ENCODE data around the gene SLC2A11.

SLC2A11 gene

DNA sequence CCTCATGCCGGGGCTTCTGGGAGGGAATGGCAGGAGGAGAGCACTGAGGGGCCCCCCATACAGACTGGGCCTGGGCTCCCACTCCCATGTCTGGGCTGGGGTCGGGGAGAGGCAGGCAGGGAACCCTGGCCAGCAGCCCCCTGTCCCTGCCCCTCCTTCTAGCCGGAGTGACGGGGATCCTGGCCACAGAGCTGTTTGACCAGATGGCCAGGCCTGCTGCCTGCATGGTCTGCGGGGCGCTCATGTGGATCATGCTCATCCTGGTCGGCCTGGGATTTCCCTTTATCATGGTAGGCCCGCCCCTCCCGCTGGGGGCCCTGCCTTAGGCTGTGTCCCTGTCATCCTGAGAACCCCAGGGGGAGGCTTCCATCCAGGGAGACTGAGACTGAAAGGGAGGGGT lies 26.5 kb downstream of the SLC2A11 start:
- no peaks in the 10 kb centered on the region for H3K27me3 ChIP-seq (ENCODE audit: control insufficient read depth, insufficient read depth, low read length)

GRCh38 chr22:23888615-23889401 lies 31.1 kb downstream of the SLC2A11 start:
- H3K9me3 ChIP-seq (ENCODE audit: control insufficient read depth, insufficient read depth, low read length) = peaks cover 5% of the 10 kb centered on the region
- H3K9ac ChIP-seq (ENCODE audit: low read depth, low read length) = peak overlapping the region; percentile 24
- peaks cover 2% of the 10 kb centered on the region for H3K36me3 ChIP-seq (ENCODE audit: control insufficient read depth, insufficient read depth, low read length)
- no peak overlapping the region for H3K4me3 ChIP-seq (ENCODE audit: low read depth, low read length)
- H3K4me1 ChIP-seq (ENCODE audit: control insufficient read depth, insufficient read depth, low read length) = peaks cover 7% of the 10 kb centered on the region
- H3K27me3 ChIP-seq (ENCODE audit: control insufficient read depth, insufficient read depth, low read length) = no peaks in the 10 kb centered on the region

More for the DNA sequence above, 26.5 kb downstream of the SLC2A11 start:
- peaks cover 4% of the 10 kb centered on the region for H3K36me3 ChIP-seq (ENCODE audit: control insufficient read depth, insufficient read depth, low read length)
- no peaks in the 10 kb centered on the region for H3K9me3 ChIP-seq (ENCODE audit: control insufficient read depth, insufficient read depth, low read length)
- H3K4me3 ChIP-seq (ENCODE audit: low read depth, low read length) = no peak overlapping the region
- H3K9ac ChIP-seq (ENCODE audit: low read depth, low read length) = no peak overlapping the region
- no peaks in the 10 kb centered on the region for H3K4me1 ChIP-seq (ENCODE audit: control insufficient read depth, insufficient read depth, low read length)

- peaks cover 2% of the 10 kb centered on the region for H3K36me3 ChIP-seq (ENCODE audit: control insufficient read depth, insufficient read depth, low read length)
- no peaks in the 10 kb centered on the region for H3K27me3 ChIP-seq (ENCODE audit: control insufficient read depth, insufficient read depth, low read length)
- no peak overlapping the region for H3K9ac ChIP-seq (ENCODE audit: low read depth, low read length)
- peaks cover 7% of the 10 kb centered on the region for H3K4me1 ChIP-seq (ENCODE audit: control insufficient read depth, insufficient read depth, low read length)
- H3K4me3 ChIP-seq (ENCODE audit: low read depth, low read length) = no peak overlapping the region
- peaks cover 5% of the 10 kb centered on the region for H3K9me3 ChIP-seq (ENCODE audit: control insufficient read depth, insufficient read depth, low read length)
These were observed 31.9 kb downstream of the SLC2A11 start for GRCh38 chr22:23889620-23890019.

DNA sequence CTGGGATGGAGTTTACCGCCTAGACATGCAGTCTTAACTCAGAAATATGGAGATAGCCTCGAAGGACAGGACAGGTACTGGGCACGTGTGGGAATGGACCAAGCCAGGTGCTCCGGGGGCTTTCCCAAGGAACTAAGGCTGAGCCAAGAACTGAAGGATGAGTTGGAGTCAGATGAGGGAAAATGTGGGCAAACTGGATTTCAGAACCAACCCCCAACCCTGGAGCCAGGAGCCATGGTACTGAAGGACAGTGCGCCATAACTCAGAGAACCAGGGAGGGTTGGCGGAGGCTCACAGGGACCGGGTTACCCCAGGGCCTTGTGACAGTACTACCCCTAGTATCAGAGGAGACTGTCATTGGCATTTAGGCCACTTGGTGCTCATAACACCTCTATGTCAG lies 34.1 kb downstream of the SLC2A11 start:
- Histone ChIP-seq H3K4me1 (ENCODE audit: control insufficient read depth, insufficient read depth, low read length) (peaks cover 11% of the 10 kb centered on the region), H3K4me3 (ENCODE audit: low read depth, low read length) (no peak overlapping the region), H3K36me3 (ENCODE audit: control insufficient read depth, insufficient read depth, low read length) (peaks cover 18% of the 10 kb centered on the region), H3K9ac (ENCODE audit: low read depth, low read length) (no peak overlapping the region), H3K9me3 (ENCODE audit: control insufficient read depth, insufficient read depth, low read length) (peaks cover 5% of the 10 kb centered on the region), H3K27me3 (ENCODE audit: control insufficient read depth, insufficient read depth, low read length) (no peaks in the 10 kb centered on the region)

DNA sequence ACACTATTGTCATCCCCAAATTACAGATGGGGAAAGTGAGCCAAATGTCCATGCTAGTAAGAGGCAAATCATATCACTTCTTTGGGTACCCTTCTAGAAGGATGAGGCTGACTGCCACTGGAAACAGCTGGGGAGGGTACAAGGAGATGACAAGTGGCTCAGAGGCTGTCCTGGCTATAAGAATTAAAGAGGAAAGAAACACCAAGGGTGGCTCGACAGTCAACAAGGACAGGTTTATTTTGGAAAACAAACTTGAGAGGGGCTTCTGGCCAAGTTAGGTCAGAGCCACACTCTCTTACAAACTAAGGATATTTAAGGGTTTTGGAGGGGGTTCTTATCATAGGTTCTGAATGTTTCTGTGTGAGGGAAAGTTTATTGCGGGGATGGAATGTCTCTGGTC lies 34.5 kb downstream of the SLC2A11 start:
- no peak overlapping the region for H3K4me3 ChIP-seq (ENCODE audit: low read depth, low read length)
- H3K9ac ChIP-seq (ENCODE audit: low read depth, low read length) = no peak overlapping the region
- peaks cover 5% of the 10 kb centered on the region for H3K9me3 ChIP-seq (ENCODE audit: control insufficient read depth, insufficient read depth, low read length)
- peaks cover 22% of the 10 kb centered on the region for H3K36me3 ChIP-seq (ENCODE audit: control insufficient read depth, insufficient read depth, low read length)
- H3K4me1 ChIP-seq (ENCODE audit: control insufficient read depth, insufficient read depth, low read length) = peaks cover 11% of the 10 kb centered on the region
- H3K27me3 ChIP-seq (ENCODE audit: control insufficient read depth, insufficient read depth, low read length) = no peaks in the 10 kb centered on the region

- peaks cover 5% of the 10 kb centered on the region for H3K9me3 ChIP-seq (ENCODE audit: control insufficient read depth, insufficient read depth, low read length)
- H3K9ac ChIP-seq (ENCODE audit: low read depth, low read length) = no peak overlapping the region
- H3K4me1 ChIP-seq (ENCODE audit: control insufficient read depth, insufficient read depth, low read length) = peaks cover 12% of the 10 kb centered on the region
- no peaks in the 10 kb centered on the region for H3K27me3 ChIP-seq (ENCODE audit: control insufficient read depth, insufficient read depth, low read length)
- peaks cover 25% of the 10 kb centered on the region for H3K36me3 ChIP-seq (ENCODE audit: control insufficient read depth, insufficient read depth, low read length)
- H3K4me3 ChIP-seq (ENCODE audit: low read depth, low read length) = no peak overlapping the region
These were observed 35.0 kb downstream of the SLC2A11 start for GRCh38 chr22:23892706-23893105.

DNA sequence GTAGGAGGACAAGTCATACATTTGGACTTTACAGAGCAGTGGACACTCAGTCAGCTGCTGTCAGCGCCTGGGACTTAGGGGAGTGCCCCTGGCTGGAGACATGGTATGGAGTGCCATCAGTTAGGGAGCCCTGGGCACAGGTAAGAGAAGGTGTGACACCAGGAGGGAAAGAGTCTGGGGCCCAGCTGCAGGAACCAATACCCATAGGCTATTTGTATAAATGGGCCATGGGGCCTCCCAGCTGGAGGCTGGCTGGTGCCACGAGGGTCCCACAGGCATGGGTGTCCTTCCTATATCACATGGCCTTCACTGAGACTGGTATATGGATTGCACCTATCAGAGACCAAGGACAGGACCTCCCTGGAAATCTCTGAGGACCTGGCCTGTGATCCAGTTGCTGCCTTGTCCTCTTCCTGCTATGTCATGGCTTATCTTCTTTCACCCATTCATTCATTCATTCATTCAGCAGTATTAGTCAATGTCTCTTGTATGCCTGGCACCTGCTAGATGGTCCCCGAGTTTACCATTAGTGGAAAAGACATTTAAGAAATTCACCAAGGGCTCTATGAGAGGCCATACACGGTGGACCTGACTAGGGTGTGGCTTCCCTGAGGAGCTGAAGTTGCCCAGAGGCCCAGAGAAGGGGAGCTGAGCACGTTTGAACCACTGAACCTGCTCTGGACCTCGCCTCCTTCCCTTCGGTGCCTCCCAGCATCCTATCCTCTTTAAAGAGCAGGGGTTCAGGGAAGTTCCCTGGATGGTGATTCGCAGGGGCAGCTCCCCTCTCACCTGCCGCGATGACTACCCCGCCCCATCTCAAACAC lies 35.7 kb downstream of the SLC2A11 start:
- Histone ChIP-seq H3K9ac (ENCODE audit: low read depth, low read length) (peak overlapping the region; percentile 88), H3K4me3 (ENCODE audit: low read depth, low read length) (peak overlapping the region; percentile 89), H3K27me3 (ENCODE audit: control insufficient read depth, insufficient read depth, low read length) (no peaks in the 10 kb centered on the region), H3K9me3 (ENCODE audit: control insufficient read depth, insufficient read depth, low read length) (peaks cover 5% of the 10 kb centered on the region), H3K36me3 (ENCODE audit: control insufficient read depth, insufficient read depth, low read length) (peaks cover 27% of the 10 kb centered on the region), H3K4me1 (ENCODE audit: control insufficient read depth, insufficient read depth, low read length) (peaks cover 16% of the 10 kb centered on the region)

DNA sequence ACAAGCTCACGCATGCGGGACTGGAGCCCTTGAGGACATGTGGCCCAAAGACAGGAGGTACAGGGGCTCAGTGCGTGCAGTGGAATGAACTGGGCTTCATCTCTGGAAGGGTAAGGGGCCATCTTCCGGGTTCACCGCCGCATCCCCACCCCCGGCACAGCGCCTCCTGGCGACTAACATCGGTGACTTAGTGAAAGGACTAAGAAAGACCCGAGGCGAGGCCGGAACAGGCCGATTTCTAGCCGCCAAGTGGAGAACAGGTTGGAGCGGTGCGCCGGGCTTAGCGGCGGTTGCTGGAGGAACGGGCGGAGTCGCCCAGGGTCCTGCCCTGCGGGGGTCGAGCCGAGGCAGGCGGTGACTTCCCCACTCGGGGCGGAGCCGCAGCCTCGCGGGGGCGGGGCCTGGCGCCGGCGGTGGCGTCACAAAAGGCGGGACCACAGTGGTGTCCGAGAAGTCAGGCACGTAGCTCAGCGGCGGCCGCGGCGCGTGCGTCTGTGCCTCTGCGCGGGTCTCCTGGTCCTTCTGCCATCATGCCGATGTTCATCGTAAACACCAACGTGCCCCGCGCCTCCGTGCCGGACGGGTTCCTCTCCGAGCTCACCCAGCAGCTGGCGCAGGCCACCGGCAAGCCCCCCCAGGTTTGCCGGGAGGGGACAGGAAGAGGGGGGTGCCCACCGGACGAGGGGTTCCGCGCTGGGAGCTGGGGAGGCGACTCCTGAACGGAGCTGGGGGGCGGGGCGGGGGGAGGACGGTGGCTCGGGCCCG lies 36.5 kb downstream of the SLC2A11 start, which contains the start of gene MIF:
MIF (plus strand) TSS at position 439 of the 765 bp plus-strand sequence; CDS start at position 531, 92 bp downstream.
- Histone ChIP-seq H3K4me1 (ENCODE audit: control insufficient read depth, insufficient read depth, low read length) (peaks cover 16% of the 10 kb centered on the region), H3K4me3 (ENCODE audit: low read depth, low read length) (peak within 1 kb of the TSS; percentile 89)

DNA sequence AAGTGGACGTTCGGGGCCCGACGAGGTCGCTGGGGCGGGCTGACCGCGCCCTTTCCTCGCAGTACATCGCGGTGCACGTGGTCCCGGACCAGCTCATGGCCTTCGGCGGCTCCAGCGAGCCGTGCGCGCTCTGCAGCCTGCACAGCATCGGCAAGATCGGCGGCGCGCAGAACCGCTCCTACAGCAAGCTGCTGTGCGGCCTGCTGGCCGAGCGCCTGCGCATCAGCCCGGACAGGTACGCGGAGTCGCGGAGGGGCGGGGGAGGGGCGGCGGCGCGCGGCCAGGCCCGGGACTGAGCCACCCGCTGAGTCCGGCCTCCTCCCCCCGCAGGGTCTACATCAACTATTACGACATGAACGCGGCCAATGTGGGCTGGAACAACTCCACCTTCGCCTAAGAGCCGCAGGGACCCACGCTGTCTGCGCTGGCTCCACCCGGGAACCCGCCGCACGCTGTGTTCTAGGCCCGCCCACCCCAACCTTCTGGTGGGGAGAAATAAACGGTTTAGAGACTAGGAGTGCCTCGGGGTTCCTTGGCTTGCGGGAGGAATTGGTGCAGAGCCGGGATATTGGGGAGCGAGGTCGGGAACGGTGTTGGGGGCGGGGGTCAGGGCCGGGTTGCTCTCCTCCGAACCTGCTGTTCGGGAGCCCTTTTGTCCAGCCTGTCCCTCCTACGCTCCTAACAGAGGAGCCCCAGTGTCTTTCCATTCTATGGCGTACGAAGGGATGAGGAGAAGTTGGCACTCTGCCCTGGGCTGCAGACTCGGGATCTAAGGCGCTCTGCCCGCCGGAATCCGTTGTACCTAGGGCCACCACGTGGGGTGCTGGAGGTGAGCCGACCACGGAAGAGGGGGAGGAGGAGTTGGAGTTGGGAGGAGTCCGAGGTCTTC lies 37.3 kb downstream of the SLC2A11 start:
- Histone ChIP-seq H3K27me3 (ENCODE audit: control insufficient read depth, insufficient read depth, low read length) (no peaks in the 10 kb centered on the region), H3K9ac (ENCODE audit: low read depth, low read length) (peak overlapping the region; percentile 88), H3K9me3 (ENCODE audit: control insufficient read depth, insufficient read depth, low read length) (peaks cover 5% of the 10 kb centered on the region), H3K4me1 (ENCODE audit: control insufficient read depth, insufficient read depth, low read length) (peaks cover 16% of the 10 kb centered on the region), H3K36me3 (ENCODE audit: control insufficient read depth, insufficient read depth, low read length) (peaks cover 27% of the 10 kb centered on the region), H3K4me3 (ENCODE audit: low read depth, low read length) (peak overlapping the region; percentile 89)

More for the DNA sequence above, 36.5 kb downstream of the SLC2A11 start, which contains the start of gene MIF:
- H3K27me3 ChIP-seq (ENCODE audit: control insufficient read depth, insufficient read depth, low read length) = no peaks in the 10 kb centered on the region
- H3K9me3 ChIP-seq (ENCODE audit: control insufficient read depth, insufficient read depth, low read length) = peaks cover 5% of the 10 kb centered on the region
- peaks cover 27% of the 10 kb centered on the region for H3K36me3 ChIP-seq (ENCODE audit: control insufficient read depth, insufficient read depth, low read length)
- peak within 1 kb of the TSS; percentile 88 for H3K9ac ChIP-seq (ENCODE audit: low read depth, low read length)

DNA sequence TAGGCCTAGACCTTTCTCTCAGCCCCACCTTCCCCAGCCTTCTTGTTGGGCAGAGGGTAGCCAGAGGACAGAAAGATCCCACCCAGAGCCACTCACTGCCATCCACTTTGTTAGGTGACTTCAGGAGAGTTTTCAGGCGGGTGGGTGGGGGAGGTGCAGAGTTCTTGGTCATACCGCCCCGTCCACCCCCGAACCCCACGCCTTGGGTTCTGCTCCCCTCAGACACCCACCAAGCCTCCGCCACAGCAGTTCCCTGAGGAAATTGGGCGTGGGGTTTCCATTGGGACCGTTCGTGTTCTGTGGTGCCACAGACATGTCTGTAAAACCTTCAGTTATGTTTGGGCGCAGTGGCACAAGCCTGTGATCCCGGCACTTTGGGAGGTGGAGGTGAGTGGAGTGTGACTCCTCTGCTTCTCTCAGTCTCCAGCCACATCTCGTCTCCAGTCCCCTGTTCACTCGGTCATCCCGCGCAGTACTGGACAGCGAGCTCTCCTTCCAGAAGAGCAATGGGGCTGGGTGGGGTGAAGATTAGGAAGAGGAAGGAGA lies 38.0 kb downstream of the SLC2A11 start:
- peaks cover 16% of the 10 kb centered on the region for H3K4me1 ChIP-seq (ENCODE audit: control insufficient read depth, insufficient read depth, low read length)
- H3K36me3 ChIP-seq (ENCODE audit: control insufficient read depth, insufficient read depth, low read length) = peaks cover 27% of the 10 kb centered on the region
- H3K4me3 ChIP-seq (ENCODE audit: low read depth, low read length) = peak overlapping the region; percentile 89
- H3K9me3 ChIP-seq (ENCODE audit: control insufficient read depth, insufficient read depth, low read length) = peaks cover 7% of the 10 kb centered on the region
- peak overlapping the region; percentile 88 for H3K9ac ChIP-seq (ENCODE audit: low read depth, low read length)
- H3K27me3 ChIP-seq (ENCODE audit: control insufficient read depth, insufficient read depth, low read length) = no peaks in the 10 kb centered on the region
